HG02840 (cell line): Measurements from ENCODE around the gene TROAP.
"Not testable (repeated sequence)": the region's sequence is repeated elsewhere in the genome, so short reads cannot be mapped to it uniquely, and the experiment has no call there.

Source experiments
- ATAC-seq: cut with Tn5 transposase; IDR thresholded peaks from one replicate; pipeline ENCODE4 v1.9.1; 2021; ENCODE audit warnings: mild to moderate bottlenecking, moderate library complexity, moderate number of reproducible peaks; ENCODE audit not compliant: unreplicated experiment, low FRiP score

Gene TROAP

GRCh38 chr12:49327368-49327767 lies 4.3 kb downstream of the TROAP start:
- no peak for ATAC-seq

GRCh38 chr12:49327887-49328286 lies 4.8 kb downstream of the TROAP start:
- no peak for ATAC-seq

GRCh38 chr12:49328816-49329215 lies 5.8 kb downstream of the TROAP start:
- no peak for ATAC-seq

GRCh38 chr12:49330032-49330619 lies 7.1 kb downstream of the TROAP start:
- no peak for ATAC-seq

- ATAC-seq = no peak
Measured at GRCh38 chr12:49330631-49331379, 7.8 kb downstream of the TROAP start.

- no peak for ATAC-seq
Measured at GRCh38 chr12:49331380-49332222, 8.5 kb downstream of the TROAP start.

- no peak for ATAC-seq
Measured at GRCh38 chr12:49332441-49332861, 9.4 kb downstream of the TROAP start.

GRCh38 chr12:49332891-49333371 lies 9.9 kb downstream of the TROAP start:
- no peak for ATAC-seq

GRCh38 chr12:49333778-49334177 lies 10.7 kb downstream of the TROAP start:
- not testable (repeated sequence) for ATAC-seq

GRCh38 chr12:49334226-49334625 lies 11.2 kb downstream of the TROAP start:
- ATAC-seq = no peak

GRCh38 chr12:49334681-49335080 lies 11.6 kb downstream of the TROAP start:
- ATAC-seq = no peak

GRCh38 chr12:49335118-49335954 lies 12.3 kb downstream of the TROAP start:
- ATAC-seq = no peak

- no peak for ATAC-seq
Measured at GRCh38 chr12:49335955-49336644, 13.0 kb downstream of the TROAP start.

GRCh38 chr12:49336645-49337584 lies 13.9 kb downstream of the TROAP start, which contains the start of gene C1QL4:
TSS of gene C1QL4 (minus strand) at chr12:49337188. CDS start at chr12:49336477, 711 bp downstream.
- ATAC-seq = no peak

- no peak for ATAC-seq
Measured at GRCh38 chr12:49338830-49339463, 15.9 kb downstream of the TROAP start.

GRCh38 chr12:49339464-49339861 lies 16.4 kb downstream of the TROAP start:
- ATAC-seq = no peak

- no peak for ATAC-seq
Measured at GRCh38 chr12:49340095-49340870, 17.2 kb downstream of the TROAP start.
